MM.1S (cell line): ENCODE data around the gene WNT5B.
"Not testable (repeated sequence)": the region's sequence is repeated elsewhere in the genome, so short reads cannot be mapped to it uniquely, and the experiment has no call there.

Experiments used
- DNase-seq: peaks from one replicate; pipeline ENCODE4 v3.0.0-alpha.2; 2015
- H2AFZ ChIP-seq: fragments of 300-600 bp; sonication (generic); 2 replicates; pipeline ENCODE4 v1.6.0; 2016; ENCODE audit warnings: antibody characterized with exemption, low read length
- H3F3A ChIP-seq: fragments of 300-600 bp; sonication (generic); 2 replicates; pipeline ENCODE4 v1.6.1; 2016; ENCODE audit warnings: mild to moderate bottlenecking, antibody characterized with exemption, low read length, moderate library complexity, mixed read lengths; ENCODE audit not compliant: insufficient read depth
- H3K27ac ChIP-seq: fragments of 300-600 bp; sonication (generic); 2 replicates; pipeline ENCODE4 v1.5.1; 2016; ENCODE audit warnings: mild to moderate bottlenecking, low read length
- H3K27me3 ChIP-seq: fragments of 300-600 bp; sonication (generic); replicated peaks from 2 replicates; pipeline ENCODE4 v1.6.0; 2016; ENCODE audit warnings: low read length; ENCODE audit not compliant: insufficient read depth
- H3K36me3 ChIP-seq: fragments of 300-600 bp; sonication (generic); replicated peaks from 2 replicates; pipeline ENCODE4 v1.6.1; 2016; ENCODE audit warnings: mild to moderate bottlenecking, low read length, mixed read lengths; ENCODE audit not compliant: insufficient read depth
- H3K4me1 ChIP-seq: fragments of 300-600 bp; sonication (generic); 2 replicates; pipeline ENCODE4 v1.6.1; 2016; ENCODE audit warnings: low read length, mixed read lengths
- H3K4me2 ChIP-seq: fragments of 300-600 bp; sonication (generic); 2 replicates; pipeline ENCODE4 v1.6.0; 2016; ENCODE audit warnings: low read depth, low read length
- H3K4me3 ChIP-seq: fragments of 300-600 bp; sonication (generic); 2 replicates; pipeline ENCODE4 v1.5.1; 2016; ENCODE audit warnings: low read length, mixed read lengths
- H3K79me2 ChIP-seq: fragments of 300-600 bp; sonication (generic); 2 replicates; pipeline ENCODE4 v1.6.1; 2016; ENCODE audit warnings: mixed run types, low read length, mixed read lengths
- H3K9ac ChIP-seq: fragments of 300-600 bp; sonication (generic); 2 replicates; pipeline ENCODE4 v1.6.1; 2016; ENCODE audit warnings: low read length, mixed read lengths
- H3K9me2 ChIP-seq: fragments of 300-600 bp; sonication (generic); replicated peaks from 2 replicates; pipeline ENCODE4 v1.6.1; 2016; ENCODE audit warnings: mild to moderate bottlenecking, low read length, mixed read lengths; ENCODE audit not compliant: insufficient read depth
- H3K9me3 ChIP-seq: fragments of 300-600 bp; sonication (generic); replicated peaks from 2 replicates; pipeline ENCODE4 v1.6.1; 2016; ENCODE audit warnings: mild to moderate bottlenecking, low read length, mixed read lengths; ENCODE audit not compliant: insufficient read depth
- H4K20me1 ChIP-seq: fragments of 300-600 bp; sonication (generic); 2 replicates; pipeline ENCODE4 v1.6.1; 2016; ENCODE audit warnings: mild to moderate bottlenecking, low read length, moderate library complexity, mixed read lengths; ENCODE audit not compliant: insufficient read depth
- EZH2 ChIP-seq: fragments of 300-600 bp; sonication (generic); optimal IDR thresholded peaks from 2 replicates; pipeline ENCODE3; 2017; ENCODE audit warnings: low read depth, mild to moderate bottlenecking, antibody characterized with exemption, low read length, mixed read lengths
- EZH2phosphoT487 ChIP-seq: fragments of 300-600 bp; sonication (generic); IDR thresholded peaks from 2 replicates; pipeline ENCODE4 v1.6.1; 2018; ENCODE audit warnings: antibody characterized with exemption, low read length
- TF ChIP-seq, protein P1 (sequence below): fragments of 300-600 bp; sonication (generic); IDR thresholded peaks from 2 replicates; pipeline ENCODE4 v1.5.1; 2016; ENCODE audit warnings: antibody characterized with exemption, low read length, mixed read lengths

WNT5B gene

DNA sequence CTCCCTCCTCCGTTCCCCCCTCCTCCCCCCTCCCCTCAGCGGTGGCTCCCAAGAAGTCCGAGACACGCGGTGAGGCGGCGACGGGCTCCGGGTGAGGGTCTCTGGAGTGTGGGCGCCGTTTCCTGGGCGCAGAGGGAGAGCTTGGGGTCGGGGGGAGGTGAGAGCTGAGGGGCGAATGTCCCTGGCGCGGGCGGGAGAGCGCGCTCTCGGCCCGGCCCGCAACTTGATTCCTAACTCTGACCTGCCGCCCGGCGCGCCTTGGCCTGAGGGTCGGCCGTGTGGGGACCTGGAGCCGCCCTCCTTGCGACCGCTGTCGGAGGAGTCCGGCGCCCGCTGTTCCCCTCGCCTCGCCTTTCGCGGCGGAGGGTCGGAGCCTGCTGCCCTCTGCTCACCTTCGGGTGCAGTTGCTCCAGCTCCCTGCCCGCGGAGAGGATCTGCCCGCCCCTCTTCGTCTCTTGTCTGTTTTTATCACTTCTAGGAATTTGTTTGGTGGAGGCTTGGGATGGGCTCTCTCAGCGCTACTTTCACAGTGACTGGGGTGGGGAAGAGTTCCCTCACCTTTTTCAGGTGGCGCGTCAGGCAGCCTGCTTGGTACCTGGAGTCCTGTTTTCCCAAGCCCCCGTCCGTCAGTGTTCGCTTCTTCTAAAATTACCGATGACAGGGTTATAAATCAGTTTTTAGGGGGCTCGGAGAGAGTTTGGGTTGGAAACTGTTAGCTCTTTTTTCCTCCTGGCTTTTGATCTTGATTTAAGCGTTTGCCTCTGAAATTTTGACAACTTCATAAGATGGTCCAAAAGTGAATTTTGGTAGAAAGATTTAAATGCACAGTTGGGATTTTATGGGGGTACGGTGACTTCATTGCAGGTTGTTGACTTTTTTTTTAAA, 62.3 kb downstream of the WNT5B start:
- Histone ChIP-seq H3F3A (peaks cover 8% of the 10 kb centered on the region), H3K27ac (peak overlapping the region; percentile 86; the same call in 1 of the 2 replicates), H3K9ac (peak overlapping the region; percentile 95), H2AFZ (peak overlapping the region; percentile 92), H3K4me2 (peak overlapping the region; percentile 74), H3K4me1 (peaks cover 11% of the 10 kb centered on the region), H3K4me3 (peak overlapping the region; percentile 81), H3K9me2 (no peaks in the 10 kb centered on the region), H3K27me3 (no peaks in the 10 kb centered on the region), H4K20me1 (no peaks in the 10 kb centered on the region; the same call in 1 of the 2 replicates), H3K9me3 (no peaks in the 10 kb centered on the region), H3K79me2 (peaks cover 53% of the 10 kb centered on the region), H3K36me3 (no peaks in the 10 kb centered on the region)
- TF ChIP-seq EZH2phosphoT487 (no peak), EZH2 (no peak)
- TF ChIP-seq, protein P1, sequence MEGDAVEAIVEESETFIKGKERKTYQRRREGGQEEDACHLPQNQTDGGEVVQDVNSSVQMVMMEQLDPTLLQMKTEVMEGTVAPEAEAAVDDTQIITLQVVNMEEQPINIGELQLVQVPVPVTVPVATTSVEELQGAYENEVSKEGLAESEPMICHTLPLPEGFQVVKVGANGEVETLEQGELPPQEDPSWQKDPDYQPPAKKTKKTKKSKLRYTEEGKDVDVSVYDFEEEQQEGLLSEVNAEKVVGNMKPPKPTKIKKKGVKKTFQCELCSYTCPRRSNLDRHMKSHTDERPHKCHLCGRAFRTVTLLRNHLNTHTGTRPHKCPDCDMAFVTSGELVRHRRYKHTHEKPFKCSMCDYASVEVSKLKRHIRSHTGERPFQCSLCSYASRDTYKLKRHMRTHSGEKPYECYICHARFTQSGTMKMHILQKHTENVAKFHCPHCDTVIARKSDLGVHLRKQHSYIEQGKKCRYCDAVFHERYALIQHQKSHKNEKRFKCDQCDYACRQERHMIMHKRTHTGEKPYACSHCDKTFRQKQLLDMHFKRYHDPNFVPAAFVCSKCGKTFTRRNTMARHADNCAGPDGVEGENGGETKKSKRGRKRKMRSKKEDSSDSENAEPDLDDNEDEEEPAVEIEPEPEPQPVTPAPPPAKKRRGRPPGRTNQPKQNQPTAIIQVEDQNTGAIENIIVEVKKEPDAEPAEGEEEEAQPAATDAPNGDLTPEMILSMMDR, result no peak
- DNase-seq, result peak; percentile 32

DNA sequence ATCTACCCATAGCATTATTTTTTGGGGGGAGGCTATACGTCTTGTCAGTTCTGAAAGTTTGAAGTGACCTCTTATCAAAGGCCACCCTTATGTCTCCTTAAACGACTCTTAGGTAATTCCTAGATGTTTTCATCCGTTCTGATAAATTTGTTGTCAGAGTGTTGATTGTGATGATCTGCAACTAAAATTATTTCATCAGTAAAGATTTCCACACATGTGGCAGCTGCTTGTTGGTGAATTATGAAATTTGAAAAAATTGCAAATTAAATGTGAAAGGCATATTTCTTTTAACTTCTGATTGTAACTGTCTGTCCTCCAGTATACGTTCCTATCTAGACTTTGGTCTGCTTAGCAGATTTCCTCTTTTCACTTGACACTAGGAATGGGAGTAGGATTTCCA, 63.2 kb downstream of the WNT5B start:
- peaks cover 8% of the 10 kb centered on the region for H3F3A ChIP-seq
- no peak for DNase-seq
- H3K9ac ChIP-seq, result peak overlapping the region; percentile 95; the same call in 1 of the 2 replicates
- H4K20me1 ChIP-seq, result no peaks in the 10 kb centered on the region; the same call in 1 of the 2 replicates
- no peaks in the 10 kb centered on the region for H3K27me3 ChIP-seq
- no peaks in the 10 kb centered on the region for H3K9me2 ChIP-seq
- no peak overlapping the region for H3K27ac ChIP-seq
- H3K4me2 ChIP-seq, result peak overlapping the region; percentile 74
- peaks cover 11% of the 10 kb centered on the region for H3K4me1 ChIP-seq
- no peak overlapping the region for H2AFZ ChIP-seq
- no peaks in the 10 kb centered on the region for H3K36me3 ChIP-seq
- H3K4me3 ChIP-seq, result peak overlapping the region; percentile 81
- peaks cover 62% of the 10 kb centered on the region for H3K79me2 ChIP-seq
- no peaks in the 10 kb centered on the region for H3K9me3 ChIP-seq
- TF ChIP-seq EZH2phosphoT487, result no peak

DNA sequence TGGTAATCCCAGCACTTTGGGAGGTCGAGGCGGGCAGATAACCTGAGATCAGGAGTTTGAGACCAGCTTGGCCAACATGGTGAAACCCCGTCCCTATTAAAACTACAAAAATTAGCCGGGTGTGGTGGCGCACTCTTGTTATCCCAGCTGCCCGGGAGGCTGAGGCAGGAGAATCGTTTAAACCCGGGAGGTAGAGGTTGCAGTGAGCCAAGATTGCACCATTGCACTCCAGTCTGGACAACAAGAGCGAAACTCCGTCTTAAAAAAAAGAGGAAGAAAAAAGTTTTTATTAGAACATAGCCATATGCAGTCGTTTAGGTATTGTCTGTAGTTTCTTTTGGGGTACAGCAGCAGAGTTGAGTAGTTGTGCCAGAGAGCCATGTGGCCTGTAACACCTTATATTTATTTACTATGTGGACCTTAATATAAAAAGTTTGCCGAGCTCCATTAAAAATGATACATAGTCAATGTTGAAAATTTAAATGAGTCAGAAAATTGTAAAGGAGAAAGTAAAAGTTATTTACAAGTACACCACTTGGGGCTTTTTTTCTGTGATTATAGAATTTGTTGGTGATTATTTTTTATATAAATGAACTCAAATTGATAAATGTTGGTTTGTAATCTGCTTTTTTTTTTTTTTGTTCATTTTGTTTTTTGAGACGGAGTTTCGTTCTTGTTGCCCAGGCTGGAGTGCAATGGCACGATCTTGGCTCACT, 64.0 kb downstream of the WNT5B start:
- H3K36me3 ChIP-seq, result no peaks in the 10 kb centered on the region
- no peak overlapping the region for H3K9ac ChIP-seq

GRCh38 chr12:1695097-1695496, 66.1 kb downstream of the WNT5B start:
- not testable (repeated sequence) for H3K4me2 ChIP-seq, H3K4me3 ChIP-seq, H2AFZ ChIP-seq

More for the DNA sequence above, 64.0 kb downstream of the WNT5B start:
- no peak overlapping the region for H3K27ac ChIP-seq
- H2AFZ ChIP-seq, result no peak overlapping the region
- H3K4me1 ChIP-seq, result peaks cover 11% of the 10 kb centered on the region
- no peaks in the 10 kb centered on the region for H3K9me3 ChIP-seq
- TF ChIP-seq, protein P1, result no peak
- TF ChIP-seq EZH2 (no peak), EZH2phosphoT487 (no peak)
- H3K4me3 ChIP-seq, result no peak overlapping the region
- H3K27me3 ChIP-seq, result no peaks in the 10 kb centered on the region
- H3K4me2 ChIP-seq, result no peak overlapping the region
- no peaks in the 10 kb centered on the region; the same call in 1 of the 2 replicates for H4K20me1 ChIP-seq
- no peaks in the 10 kb centered on the region for H3K9me2 ChIP-seq
- peaks cover 70% of the 10 kb centered on the region for H3K79me2 ChIP-seq
- no peak for DNase-seq
- peaks cover 8% of the 10 kb centered on the region for H3F3A ChIP-seq

More at GRCh38 chr12:1695097-1695496, 66.1 kb downstream of the WNT5B start:
- H3K36me3 ChIP-seq, H3K27me3 ChIP-seq, H3K9me3 ChIP-seq, H3K9ac ChIP-seq, H3F3A ChIP-seq, H3K4me1 ChIP-seq, H3K27ac ChIP-seq, DNase-seq, H3K9me2 ChIP-seq, H4K20me1 ChIP-seq: not testable (repeated sequence)
- H3K79me2 ChIP-seq, result peaks cover 90% of the 10 kb centered on the region
